Measurements from ENCODE around the gene DSCAM.
"Not testable (repeated sequence)": the region's sequence is repeated elsewhere in the genome, so short reads cannot be mapped to it uniquely, and the experiment has no call there.

The DSCAM gene, protein sequence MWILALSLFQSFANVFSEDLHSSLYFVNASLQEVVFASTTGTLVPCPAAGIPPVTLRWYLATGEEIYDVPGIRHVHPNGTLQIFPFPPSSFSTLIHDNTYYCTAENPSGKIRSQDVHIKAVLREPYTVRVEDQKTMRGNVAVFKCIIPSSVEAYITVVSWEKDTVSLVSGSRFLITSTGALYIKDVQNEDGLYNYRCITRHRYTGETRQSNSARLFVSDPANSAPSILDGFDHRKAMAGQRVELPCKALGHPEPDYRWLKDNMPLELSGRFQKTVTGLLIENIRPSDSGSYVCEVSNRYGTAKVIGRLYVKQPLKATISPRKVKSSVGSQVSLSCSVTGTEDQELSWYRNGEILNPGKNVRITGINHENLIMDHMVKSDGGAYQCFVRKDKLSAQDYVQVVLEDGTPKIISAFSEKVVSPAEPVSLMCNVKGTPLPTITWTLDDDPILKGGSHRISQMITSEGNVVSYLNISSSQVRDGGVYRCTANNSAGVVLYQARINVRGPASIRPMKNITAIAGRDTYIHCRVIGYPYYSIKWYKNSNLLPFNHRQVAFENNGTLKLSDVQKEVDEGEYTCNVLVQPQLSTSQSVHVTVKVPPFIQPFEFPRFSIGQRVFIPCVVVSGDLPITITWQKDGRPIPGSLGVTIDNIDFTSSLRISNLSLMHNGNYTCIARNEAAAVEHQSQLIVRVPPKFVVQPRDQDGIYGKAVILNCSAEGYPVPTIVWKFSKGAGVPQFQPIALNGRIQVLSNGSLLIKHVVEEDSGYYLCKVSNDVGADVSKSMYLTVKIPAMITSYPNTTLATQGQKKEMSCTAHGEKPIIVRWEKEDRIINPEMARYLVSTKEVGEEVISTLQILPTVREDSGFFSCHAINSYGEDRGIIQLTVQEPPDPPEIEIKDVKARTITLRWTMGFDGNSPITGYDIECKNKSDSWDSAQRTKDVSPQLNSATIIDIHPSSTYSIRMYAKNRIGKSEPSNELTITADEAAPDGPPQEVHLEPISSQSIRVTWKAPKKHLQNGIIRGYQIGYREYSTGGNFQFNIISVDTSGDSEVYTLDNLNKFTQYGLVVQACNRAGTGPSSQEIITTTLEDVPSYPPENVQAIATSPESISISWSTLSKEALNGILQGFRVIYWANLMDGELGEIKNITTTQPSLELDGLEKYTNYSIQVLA (N-terminal part only)

DNA sequence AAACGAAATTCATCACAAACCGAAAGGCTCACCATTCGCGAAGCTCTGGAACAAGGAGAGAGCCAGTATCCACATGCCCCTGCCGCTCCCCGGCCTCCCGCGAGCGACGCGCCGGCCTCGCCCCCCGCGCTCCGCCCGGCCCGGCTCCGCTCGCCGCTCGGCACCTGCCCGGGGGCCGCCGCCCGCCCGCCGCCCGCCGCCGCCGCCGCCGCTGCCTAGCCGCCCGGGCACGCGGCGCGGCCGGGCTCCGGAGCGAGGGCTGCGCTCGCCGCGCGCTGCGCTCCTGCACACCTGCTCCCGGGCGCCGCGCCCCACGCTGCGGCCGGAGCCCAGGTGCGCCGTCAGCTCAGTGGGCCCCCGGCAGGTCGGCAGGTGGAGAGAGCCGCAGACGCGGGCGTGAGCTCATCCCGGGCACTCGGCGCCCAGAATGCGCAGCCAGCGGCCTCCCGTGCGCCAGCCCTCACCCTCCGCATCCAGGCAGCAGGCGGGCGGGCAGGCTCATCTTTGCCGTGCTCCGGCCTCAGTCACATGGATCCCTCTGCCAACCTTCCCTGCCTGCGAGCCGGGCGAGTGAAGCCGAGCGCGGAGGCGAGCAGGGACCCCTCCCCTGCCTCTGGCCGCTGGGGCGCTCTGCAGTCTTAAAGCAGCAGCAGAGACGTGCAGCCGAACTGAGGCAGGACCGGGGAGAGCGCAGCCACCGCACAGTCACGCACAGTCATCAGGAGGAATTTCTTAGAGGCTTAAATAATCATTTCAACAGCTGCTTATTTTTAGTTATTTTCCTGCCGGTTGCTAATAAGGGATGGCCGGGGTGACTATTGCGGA is at the start of gene DSCAM:
TSS of gene DSCAM (minus strand) at position 572 of the 825 bp plus-strand sequence. CDS start at position 75, 497 bp downstream.
- no peak for DNase-seq
- in situ Hi-C loops (cut with HindIII; ENCODE audit: low pct_ligation_motif_present, low pct_unique_long_range_greater_than_20kb, low sequenced_read_pairs): no loop called here

DNA sequence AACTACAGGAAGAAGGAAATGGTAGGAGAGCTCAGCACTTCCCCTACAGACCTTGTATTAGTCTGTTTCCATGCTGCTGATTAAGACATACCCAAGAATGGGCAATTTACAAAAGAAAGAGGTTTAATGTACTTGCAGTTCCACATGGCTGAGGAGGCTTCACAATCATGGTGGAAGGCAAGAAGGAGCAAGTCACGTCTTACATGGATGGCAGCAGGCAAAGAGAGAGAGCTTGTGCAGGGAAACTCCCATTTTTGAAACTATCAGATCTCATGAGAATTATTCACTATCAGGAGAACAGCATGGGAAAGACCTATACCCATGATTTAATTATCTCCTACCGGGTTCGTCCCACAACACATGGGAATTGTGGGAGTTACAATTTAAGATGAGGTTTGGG is 48.7 kb upstream of the DSCAM start:
- DNase-seq; in situ Hi-C loops (cut with HindIII; ENCODE audit: low pct_ligation_motif_present, low pct_unique_long_range_greater_than_20kb, low sequenced_read_pairs): not testable (repeated sequence)

DNA sequence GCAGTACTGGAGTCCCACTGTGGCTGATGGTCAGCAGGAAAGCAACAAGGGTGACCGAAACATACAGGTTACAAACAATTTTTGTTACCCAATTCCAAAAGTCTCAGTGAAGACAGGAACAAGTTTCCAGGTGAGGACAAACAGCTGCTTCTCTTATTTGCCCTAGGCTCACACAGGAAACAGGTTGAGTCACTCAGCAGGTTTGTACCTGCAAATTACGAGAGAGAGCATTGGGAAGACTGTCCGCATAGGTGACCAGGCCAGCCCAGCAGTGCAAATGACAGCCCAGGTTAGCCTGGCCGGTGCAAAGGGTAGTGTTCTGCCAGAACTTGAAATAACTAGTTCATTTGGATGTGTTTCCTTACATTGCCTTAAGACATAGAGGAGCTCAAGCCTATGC is 40.0 kb upstream of the DSCAM start:
- in situ Hi-C loops (cut with HindIII; ENCODE audit: low pct_ligation_motif_present, low pct_unique_long_range_greater_than_20kb, low sequenced_read_pairs): no loop called here
- no peak for DNase-seq

DNA sequence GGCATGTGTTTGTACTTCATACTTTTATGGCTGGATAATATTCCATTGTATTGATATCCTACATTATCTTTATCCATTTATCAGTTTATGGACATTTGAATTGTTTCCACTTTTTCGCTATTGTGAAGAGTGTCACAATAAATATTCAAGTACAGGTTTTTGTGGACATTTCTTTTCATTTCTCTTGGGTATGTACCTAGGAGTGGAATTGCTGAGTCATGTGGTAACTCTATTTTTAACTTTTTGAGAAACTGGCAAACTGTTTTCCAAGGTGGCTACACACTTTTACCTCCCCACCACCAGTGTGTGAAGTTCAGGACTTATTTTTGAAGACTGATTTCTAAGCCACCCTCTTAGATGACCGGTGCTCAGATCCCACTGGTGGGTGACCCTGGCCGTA is 39.0 kb upstream of the DSCAM start:
- in situ Hi-C loops (cut with HindIII; ENCODE audit: low pct_ligation_motif_present, low pct_unique_long_range_greater_than_20kb, low sequenced_read_pairs): no loop called here
- no peak for DNase-seq

DNA sequence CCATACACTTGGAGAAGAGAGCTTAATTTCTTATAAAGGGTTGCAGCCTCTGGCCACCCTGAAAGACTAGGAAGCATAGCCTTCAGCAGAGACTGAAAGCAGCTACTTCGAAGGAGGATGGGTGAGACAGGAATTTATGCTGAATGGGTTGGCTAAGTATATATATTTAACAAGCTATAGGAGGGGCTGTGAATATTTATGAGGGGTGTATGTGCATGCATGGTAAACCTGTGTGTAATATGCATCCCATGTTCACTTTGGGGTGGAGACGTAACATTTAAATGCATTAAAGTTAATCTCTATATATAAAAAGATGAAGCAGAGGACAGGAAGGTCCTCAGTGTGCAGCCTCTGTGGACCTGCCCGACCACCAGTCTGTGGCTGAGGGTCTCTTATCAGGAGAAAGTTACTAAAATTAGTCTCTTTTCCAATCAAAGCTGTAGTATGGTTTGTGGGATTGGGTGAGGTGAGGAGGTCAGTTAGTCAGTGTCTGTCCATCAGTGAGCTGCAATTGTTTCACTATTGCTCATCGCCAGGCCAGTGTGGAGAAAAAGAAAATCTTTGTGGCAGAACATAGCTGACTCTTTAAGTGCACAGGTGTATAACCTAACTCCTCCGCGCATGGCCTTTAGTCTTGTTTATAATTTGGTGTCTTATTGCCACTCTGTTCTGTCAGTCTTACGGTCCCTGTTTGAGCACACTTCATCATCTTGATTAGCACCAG is 35.4 kb upstream of the DSCAM start:
- no peak for DNase-seq
- in situ Hi-C loops (cut with HindIII; ENCODE audit: low pct_ligation_motif_present, low pct_unique_long_range_greater_than_20kb, low sequenced_read_pairs): no loop called here

DNA sequence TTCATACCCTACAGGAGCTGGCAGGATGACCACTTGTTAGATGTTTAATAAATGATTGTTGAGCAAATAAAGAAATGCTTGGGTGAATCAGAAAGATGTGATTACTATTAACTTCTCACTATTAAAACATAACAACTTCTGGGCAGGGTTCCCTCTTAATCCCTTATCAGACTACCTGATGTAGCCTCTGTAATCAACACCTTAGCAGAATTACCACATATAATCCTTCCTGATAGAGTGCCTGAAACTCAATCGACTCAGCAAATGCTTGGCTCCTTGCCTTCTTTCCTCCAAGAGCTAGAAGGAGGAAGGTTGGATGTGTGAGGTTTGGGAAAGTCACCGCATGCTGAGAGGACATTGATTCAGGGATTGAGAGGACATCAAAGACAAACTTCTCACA is 34.8 kb upstream of the DSCAM start:
- no peak for DNase-seq
- in situ Hi-C loops (cut with HindIII; ENCODE audit: low pct_ligation_motif_present, low pct_unique_long_range_greater_than_20kb, low sequenced_read_pairs): no loop called here

DNA sequence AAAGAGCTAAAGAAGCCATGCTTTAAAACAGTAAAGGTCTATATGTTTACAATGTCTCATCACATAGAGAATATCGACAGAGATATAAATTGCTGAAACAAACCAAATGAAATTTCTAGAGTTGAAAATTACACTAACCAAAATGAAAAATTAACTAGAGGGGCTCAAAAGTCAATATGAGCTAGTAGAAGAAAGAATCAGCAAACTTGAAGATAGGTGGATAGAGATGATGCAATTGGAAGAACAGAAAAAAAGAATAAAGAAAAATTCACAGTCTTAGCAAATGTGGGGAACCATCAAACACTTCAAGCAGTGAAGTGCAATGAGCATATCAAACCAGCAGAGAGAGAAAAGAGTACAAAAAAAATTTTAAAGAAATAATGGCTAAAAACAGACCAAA is 24.1 kb upstream of the DSCAM start:
- in situ Hi-C loops (cut with HindIII; ENCODE audit: low pct_ligation_motif_present, low pct_unique_long_range_greater_than_20kb, low sequenced_read_pairs): no loop called here
- no peak for DNase-seq

DNA sequence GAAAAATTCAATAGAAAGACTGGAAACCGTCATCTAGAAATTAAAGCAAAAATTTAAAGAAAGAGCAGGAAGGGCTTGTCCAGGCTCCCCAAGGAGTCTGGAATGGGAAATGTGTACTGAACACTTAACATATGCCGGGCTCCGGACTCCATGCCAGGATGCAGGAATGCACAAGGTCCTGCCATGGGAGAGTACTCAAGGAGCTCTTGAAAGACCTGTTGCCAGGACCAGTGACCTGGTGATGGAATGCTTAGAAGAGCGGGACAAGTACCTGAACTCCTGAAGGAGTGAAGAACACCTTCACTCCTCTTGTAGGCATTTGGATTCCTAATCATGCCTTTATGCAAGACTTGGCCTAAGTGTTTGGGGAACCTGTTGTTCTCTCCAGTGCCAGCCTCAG is 16.9 kb upstream of the DSCAM start:
- DNase-seq: no peak
- in situ Hi-C loops (cut with HindIII; ENCODE audit: low pct_ligation_motif_present, low pct_unique_long_range_greater_than_20kb, low sequenced_read_pairs): no loop called here

DNA sequence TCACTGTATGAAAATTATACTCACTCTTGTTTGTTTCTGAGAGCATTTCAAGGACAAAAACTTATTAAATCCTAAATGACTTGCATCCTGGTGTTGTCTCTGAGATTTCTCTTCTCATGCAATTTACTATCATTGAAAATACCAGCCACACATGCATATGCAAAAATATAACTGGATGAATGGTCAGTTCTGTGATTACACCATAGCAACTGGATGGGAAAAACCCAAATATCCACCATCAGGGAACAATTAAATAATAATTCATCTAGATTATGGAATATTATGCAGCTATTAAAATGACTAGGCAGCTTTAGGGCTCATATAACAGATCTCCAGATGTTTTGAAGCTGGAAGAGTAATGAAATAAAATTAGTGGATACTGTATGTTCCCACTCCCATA is 11.6 kb upstream of the DSCAM start:
- in situ Hi-C loops (cut with HindIII; ENCODE audit: low pct_ligation_motif_present, low pct_unique_long_range_greater_than_20kb, low sequenced_read_pairs): no loop called here
- no peak for DNase-seq

DNA sequence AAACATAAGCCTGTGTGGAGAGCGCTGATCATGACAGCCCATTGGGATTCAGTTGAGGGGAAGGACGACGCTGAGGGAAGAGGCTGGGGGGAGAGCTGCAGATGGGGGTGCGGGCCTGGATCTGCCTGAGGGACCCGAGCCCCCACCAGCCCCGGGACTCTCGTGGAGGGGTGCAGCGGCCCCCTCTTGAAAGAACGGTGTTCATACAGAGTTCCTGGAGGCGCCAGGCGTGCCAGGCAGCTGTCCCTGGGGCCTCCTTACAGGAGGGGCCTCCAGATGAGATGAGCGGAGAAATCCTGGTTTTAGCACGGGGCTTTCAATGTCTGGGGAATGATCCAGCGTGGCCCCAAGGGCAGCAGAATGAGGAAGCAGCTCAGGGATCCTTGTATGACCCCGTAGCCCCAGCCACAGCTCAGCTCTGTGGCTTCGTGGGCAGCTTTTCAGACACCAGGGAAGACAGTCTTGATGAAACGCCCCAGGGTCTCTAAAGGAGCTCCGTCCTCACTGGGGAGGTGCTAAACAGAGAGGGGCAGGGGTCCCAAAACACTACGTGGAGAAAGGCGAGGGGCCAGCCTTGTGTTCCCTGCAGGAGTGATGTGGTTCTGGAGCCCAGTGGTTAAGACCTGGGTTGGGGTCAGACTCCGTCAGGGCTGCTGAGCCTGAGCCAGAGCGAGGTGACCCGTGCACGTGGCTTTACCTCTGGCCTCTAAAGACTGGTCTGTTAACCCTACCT is 7.2 kb upstream of the DSCAM start:
- DNase-seq: no peak
- in situ Hi-C loops (cut with HindIII; ENCODE audit: low pct_ligation_motif_present, low pct_unique_long_range_greater_than_20kb, low sequenced_read_pairs): no loop called here

DNA sequence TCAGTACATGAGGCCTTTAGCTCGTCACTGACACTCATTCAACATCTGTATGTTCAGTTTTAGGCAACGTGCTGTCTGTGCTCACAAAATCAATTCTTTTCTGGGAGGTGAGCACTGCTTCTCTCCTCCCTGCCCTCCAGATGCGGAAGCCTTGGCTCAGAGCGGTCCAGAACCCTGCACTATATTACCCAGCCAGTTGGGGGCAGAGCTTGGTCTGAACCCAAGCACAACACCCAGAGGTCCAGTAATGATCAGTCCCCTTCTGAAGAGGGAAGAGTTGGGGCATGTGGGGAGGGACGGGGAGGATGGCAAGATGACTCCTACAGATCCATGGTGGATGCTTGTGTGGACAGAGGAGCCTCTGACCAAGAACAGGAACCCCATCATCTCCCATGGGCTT is 5.6 kb upstream of the DSCAM start:
- in situ Hi-C loops (cut with HindIII; ENCODE audit: low pct_ligation_motif_present, low pct_unique_long_range_greater_than_20kb, low sequenced_read_pairs): no loop called here
- DNase-seq: no peak

DNA sequence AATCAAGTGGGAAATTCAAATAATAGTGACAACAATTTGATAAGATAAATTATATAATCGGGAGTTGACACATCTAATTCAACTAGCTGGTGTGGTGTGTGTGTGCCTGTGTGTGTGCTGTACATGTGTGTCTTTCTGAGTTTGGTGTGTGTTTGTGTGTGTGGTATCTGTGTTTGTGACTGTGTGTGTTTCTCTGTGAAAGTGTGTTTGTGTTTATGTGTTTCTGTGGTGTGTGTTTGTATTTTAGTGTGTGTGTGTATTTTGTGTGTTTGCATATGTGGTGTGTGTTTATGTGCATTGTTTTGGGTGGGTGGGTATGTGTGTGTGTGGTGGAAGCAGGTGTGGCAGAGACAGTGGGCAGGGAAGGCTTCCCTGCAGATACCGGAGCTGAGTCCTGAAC is 4.8 kb upstream of the DSCAM start:
- in situ Hi-C loops (cut with HindIII; ENCODE audit: low pct_ligation_motif_present, low pct_unique_long_range_greater_than_20kb, low sequenced_read_pairs): no loop called here
- no peak for DNase-seq

DNA sequence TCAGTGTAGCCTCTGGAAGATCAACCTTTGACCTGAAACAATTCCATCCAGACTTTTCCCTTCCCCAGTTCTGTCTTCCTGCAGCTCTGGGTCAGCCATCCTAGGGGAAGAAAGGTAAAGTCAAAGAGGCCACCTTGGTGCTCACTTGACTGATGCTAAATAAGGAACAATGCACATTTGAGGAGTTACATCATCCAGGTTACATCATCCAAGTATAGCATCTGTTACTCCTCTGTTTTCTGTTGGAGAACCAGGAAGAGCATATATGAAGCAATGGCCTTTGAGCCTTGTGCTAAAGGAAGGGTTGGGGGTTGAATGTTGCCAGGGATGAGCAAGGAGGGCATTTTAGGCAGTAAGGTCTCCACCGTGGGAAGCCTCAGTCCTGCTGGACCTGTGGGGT is 3.1 kb upstream of the DSCAM start:
- in situ Hi-C loops (cut with HindIII; ENCODE audit: low pct_ligation_motif_present, low pct_unique_long_range_greater_than_20kb, low sequenced_read_pairs): no loop called here
- DNase-seq: no peak

DNA sequence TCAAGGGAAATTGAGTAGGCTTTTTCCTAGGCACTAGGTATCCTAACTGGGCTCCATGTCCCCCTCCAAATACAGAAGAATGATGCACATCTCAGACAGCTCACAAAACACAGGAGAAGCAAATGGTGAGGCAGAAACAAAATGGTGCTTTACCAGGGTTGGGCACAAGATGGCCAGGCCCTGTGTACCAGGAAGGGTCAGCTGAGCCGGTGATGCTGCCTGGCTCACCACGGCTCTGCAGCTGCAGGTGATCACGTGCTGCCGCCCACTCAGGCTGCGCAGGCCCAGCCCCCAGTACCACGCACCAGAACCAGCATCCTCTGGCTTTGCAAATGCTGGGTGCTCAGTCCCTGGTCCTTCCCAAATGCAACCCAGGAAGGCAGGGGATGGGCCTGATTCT is 993 bp upstream of the DSCAM start:
- in situ Hi-C loops (cut with HindIII; ENCODE audit: low pct_ligation_motif_present, low pct_unique_long_range_greater_than_20kb, low sequenced_read_pairs): no loop called here
- no peak for DNase-seq

DNA sequence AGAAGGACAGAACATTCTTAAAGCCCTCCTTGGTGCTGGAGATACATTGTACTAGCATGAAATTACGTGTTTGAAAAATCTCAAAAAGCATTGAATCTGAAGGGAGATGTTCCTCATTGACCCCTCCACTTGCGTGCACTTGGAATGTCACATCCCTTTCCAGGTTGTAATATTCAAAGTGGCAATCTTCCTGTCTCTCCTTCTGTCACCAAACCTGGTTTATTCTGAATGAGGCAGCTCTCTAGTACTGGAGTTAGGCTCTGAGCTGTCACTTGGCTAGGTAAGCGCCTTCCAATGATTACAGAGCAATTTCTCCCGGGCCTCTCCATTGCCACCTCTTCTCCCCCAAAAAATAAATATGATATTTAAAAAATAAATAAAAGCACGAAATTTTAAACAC is 855 bp downstream of the DSCAM start:
- in situ Hi-C loops (cut with HindIII; ENCODE audit: low pct_ligation_motif_present, low pct_unique_long_range_greater_than_20kb, low sequenced_read_pairs): no loop called here
- DNase-seq: no peak

DNA sequence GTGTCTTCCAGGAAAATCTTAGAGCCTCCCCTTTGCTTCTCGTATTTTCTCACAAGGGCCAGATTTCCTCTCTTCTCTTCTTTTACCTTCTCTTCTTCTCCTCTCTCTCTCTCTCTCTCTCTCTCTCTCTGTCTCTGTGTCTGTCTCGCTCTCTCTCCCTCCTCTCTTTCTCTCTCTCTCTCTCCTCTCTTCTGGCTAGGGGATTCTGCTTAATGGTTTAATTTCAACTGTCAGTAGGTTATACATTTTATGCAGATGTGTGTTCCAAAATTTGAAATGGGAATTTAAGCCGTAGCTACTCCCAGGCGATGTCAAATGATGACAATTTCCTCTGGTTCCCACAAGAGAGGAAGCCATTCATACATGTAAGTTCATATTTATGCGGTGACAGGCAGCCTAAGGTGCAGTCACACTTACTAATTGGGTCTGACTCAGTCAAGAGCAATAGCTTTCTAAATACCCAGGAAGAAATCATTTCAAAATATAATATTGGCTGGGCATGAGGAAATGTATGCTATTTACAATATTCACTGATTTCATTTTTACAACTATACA is 1.4 kb downstream of the DSCAM start:
- no peak for DNase-seq
- in situ Hi-C loops (cut with HindIII; ENCODE audit: low pct_ligation_motif_present, low pct_unique_long_range_greater_than_20kb, low sequenced_read_pairs): no loop called here

DNA sequence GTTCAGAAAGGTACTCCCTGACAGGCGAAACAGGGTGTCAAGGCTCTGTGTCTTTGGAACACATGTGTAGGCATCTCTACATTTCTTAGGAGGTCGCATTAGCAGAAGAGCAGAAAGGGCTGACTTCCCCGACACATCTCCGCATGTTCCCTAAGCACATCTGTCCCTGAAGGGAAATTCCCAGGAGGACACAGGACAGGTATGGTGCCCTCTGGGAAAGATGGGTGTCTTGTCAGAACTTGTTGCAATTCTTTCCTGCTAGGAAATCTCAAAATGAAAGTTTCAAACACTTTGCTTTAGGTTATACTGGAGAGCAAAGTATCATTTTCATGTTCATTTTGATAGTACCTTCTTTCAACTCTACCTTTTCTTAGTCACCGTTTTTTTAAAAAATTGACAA is 2.0 kb downstream of the DSCAM start:
- DNase-seq: no peak
- in situ Hi-C loops (cut with HindIII; ENCODE audit: low pct_ligation_motif_present, low pct_unique_long_range_greater_than_20kb, low sequenced_read_pairs): no loop called here
